ENCODE measurements around the gene KIAA2012.

The KIAA2012 gene

GRCh38 chr2:202154613-202155012 is 81.6 kb downstream of the KIAA2012 start:
- DNase-seq: no peak

DNA sequence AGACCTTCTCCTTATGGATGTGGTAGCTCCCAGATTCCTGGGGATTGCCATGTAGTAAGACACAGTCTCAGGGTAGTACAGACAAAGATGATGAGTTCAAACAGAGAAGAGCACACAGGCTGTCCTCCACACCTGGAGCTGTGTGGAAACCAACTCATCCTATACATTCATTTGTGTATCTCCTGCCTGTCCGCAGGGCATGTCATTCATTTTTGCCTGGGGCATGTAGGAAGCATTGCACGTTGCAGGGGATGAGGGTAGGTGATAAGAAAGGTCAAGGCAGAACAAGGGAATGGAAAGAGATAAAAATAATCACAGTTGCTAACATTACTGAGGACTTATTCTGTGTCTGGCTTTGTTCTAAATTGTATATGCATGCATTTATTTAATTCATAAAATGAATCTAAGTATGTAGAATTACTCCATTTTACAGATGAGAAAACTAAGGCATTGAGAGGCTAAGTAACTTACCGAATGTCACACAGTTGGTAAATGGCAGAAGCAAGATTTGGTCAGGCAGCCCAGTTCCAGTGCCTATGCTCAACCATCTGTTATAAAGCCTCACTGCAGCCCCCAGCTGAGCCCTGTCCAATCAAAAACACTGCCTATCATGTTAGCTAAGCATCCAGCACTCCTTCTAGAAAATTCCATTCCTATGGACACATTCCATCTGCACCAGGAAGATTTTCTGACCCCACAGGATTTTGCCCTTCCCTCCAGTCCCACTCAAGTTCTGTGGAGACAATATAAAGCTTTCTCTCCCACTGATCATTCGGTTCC is 84.3 kb downstream of the KIAA2012 start:
- DNase-seq: peak; percentile 13

GRCh38 chr2:202158796-202159195 is 85.7 kb downstream of the KIAA2012 start:
- peak; percentile 28 for DNase-seq

DNA sequence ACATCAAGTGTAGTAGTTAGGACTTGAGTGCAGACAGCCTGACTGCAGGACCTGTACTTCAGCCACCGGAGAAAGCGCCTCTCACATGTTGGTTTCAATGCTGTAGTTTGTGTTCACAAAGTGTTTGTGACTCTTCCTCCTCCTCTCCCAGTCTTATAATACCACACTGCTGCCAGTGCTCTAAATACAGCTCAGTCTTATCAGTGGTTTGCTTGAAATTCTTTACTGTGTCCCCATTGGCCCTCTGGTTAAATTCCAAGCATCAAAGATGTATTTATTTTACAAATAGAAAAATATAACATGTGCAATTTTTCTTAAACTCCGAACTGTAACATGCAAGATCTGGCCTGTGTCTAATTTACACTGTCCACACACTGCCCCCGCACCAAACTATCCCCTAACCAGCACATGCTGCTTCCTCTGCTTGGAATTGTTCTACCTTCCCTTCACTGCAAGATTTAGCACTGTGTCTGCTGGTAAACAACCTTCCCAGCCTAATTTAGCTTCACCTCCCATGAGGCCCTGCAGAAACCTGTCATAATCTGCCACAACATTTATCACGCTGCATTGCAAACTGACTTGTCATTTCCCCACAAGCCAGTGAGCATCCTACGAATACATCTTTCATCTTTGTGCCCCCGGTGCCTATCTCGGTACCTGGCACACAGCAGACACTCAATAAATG is 88.2 kb downstream of the KIAA2012 start:
- peak; percentile 33 for DNase-seq

DNA sequence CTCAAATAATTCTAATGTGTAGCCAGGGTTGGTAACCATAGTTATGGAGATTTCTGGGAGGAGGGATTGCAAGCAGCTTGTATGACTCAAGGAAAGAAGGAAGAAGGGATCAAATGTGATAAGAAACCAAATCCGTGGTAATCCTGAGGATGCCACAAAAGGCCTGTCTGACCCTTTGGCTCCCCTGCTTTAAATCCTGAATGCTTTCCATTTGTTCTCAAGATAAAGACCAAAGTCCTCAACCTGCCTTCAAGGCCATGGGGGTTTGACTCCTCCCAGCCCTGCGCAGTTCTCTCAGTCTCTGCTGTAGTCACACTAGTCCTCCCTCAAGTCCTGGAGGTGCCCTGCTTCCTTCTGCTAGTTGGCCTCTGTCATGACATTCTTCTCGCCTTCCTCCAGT is 91.4 kb downstream of the KIAA2012 start:
- DNase-seq: peak; percentile 80

DNA sequence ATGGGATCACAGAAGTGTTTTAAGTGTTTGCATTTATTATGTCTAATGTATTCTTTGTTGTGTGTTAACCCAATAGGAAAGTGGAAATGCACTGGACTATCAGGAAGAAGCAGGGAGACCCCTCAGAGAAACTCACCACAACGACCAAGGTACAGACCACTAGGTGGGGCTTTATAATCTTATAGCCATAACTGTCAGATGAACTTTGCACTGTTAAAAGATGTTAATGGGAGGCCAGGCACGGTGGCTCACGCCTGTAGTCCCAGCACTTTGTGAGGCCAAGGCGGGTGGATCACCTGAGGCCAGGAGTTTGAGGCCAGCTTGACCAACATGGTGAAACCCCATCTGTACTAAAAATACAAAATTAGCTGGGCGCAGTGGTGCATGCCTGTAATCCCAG is 92.2 kb downstream of the KIAA2012 start:
- peak; percentile 30 for DNase-seq

GRCh38 chr2:202165945-202166344 is 92.9 kb downstream of the KIAA2012 start:
- DNase-seq: peak; percentile 50

- no peak for DNase-seq
These were observed 96.1 kb downstream of the KIAA2012 start for GRCh38 chr2:202169131-202169530.

DNA sequence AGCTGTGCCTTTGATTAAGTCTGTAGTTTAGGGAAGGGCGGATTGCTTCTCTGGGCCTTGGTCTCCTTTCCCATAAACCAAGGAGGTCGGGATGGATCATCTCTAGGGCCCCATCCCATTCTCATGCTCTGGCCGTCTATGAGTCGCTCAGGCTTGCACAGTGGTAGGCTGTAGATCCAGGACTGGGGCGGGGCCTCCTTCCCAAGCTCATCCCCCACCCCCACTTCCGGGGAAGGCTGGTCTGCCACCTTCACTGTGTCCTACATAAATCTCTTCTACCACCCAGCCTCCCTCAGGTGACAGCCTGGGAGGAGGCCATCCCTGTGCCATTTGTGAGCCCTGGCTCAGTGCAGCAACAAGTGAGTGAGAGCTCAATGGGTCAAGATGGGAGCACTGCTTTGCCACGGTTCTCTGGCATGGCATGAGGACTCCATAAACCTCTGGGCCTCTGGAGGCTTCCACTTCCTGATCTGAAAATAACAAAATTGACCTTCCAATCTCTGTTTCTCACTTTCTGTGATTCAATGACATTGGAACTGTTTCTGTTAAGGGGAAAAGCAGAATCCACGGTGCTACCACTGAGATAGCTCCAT is 96.9 kb downstream of the KIAA2012 start:
- no peak for DNase-seq

- DNase-seq: no peak
These were observed 98.3 kb downstream of the KIAA2012 start for GRCh38 chr2:202171241-202171825.

- no peak for DNase-seq
These were observed 99.6 kb downstream of the KIAA2012 start for GRCh38 chr2:202172439-202173211.

DNA sequence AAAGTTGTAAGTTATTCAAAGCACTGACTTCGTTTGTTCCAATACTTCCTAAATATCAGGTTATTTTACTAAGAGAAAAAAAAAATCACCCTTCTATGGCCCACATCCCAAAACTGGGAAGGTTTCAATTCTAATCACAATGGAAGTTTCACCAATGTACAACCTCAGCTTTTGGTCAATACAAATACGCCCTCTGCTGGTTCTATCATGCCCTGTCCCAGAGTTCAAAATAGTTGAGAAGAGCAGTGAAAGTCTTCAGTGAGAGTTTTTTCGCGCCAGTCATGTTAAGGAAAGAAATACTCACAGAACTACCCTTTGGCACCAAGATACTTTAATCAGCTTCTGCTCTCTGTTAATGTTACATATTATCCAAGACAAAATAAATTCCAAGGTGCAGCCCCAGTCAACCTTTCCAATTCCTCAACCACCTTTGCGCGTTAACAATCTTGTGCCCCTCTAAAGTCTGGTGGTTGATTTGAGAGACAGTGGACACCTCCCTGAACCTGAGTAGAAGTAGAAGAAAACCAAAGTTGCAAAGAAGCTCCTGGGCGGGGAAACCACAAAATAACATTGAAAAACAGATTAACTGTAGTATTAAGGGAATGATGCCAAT is 105.4 kb downstream of the KIAA2012 start:
- DNase-seq: peak; percentile 88

DNA sequence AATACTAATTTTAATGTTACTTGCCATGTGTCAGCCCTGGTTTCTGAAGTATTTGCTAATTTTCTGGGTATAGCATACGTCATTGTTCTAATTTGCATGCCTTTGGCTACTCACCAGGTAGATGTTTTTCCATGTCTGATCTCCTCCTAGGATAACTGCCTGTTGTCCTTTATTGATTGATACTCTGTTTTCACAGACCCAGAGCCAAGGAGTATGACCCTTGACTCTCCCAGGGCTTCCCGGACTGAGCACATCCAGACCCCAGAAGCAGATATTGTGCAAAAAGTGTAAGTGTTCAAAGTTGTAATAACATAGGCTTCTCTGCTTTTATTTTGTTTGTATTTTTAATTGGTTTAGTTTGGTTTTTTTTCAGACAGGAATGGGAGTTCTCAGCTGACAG is 111.5 kb downstream of the KIAA2012 start:
- DNase-seq: no peak

- peak; percentile 97 for DNase-seq
These were observed 112.1 kb downstream of the KIAA2012 start for GRCh38 chr2:202185156-202185555.

DNA sequence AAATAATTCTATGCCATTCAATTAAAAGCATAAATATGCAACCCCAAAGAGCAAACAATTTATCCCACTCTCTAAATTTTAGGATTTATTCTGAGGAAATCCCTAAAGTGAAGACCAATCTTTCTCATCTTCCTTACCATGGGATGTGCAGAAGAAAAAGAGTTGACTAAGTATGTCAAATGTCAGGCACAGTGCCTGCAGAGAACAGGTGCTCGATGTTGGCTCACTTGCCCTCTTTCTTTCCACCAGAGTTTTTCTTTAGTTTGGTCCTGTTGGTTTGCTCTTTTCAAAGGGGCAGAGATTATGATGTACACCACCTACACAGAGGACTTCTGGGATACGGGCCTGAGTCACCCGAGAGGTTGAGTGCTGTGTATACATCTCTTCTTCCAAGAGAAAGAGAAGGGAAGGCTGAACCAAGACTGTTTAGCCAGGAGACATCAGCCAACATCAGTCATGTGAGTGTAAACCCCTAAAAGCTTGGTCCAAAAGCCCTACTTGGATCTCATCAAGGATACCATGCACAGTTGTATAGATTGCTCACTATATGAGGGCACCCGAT is 113.7 kb downstream of the KIAA2012 start:
- no peak for DNase-seq

- DNase-seq: no peak
These were observed 114.5 kb downstream of the KIAA2012 start for GRCh38 chr2:202187570-202187969.

DNA sequence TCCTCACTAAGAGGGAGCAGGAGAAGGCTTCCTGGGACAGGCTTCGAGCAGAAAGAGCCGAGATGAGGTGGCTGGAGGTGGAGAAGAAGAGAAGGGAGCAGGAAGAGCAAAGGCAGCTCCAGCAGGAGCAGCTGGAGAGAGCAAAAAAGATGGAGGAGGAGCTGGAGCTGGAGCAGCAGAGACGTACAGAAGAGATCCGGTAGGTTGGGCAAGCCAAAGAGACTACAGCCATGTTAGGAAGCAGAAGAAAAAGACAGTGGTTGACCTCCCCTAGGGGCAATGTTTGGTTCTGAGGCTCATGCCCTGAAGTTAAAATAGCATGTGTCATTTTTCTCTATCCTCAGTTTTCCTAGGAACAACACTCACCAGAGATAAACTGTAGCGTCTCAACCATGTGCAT is 120.2 kb downstream of the KIAA2012 start:
- DNase-seq: no peak

GRCh38 chr2:202193881-202194353 is 120.9 kb downstream of the KIAA2012 start:
- no peak for DNase-seq

DNA sequence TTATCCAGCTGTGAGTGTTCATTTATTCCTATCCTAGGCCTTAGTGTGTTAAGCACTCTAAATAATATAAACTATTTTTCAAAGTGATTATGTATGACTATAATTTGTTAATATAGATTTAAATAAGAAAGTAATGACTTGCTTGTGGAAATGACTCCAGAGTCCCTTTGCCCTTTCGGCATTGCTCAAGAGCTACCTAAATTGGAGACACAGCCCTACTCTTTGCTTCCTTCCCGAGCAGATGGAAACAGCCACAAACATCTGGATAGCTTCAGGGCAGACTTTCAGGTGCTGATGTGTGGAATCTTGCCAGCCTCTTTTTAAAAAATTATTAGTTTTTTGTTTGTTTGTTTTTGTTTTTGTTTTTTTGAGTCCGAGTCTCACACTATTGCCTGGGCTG is 121.4 kb downstream of the KIAA2012 start:
- no peak for DNase-seq

DNA sequence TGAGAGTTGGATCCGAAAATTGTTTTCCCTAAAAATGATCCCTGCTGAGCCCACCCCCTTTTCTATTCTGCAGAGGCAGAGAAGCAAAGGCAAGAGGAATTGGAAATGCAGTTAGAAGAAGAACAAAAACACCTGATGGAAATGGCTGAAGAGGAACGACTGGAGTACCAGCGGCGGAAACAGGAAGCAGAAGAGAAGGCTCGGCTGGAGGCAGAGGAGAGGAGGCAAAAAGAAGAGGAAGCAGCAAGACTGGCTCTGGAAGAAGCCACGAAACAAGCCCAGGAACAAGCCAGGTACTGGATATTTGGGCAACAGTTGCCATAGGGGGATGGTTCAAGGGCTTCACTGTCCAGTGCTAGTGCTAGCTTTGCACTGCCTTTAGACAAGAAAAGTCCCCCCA is 123.7 kb downstream of the KIAA2012 start:
- no peak for DNase-seq

GRCh38 chr2:202201220-202202160 is 128.4 kb downstream of the KIAA2012 start:
- DNase-seq: no peak
